Hypothalamus (tissue), 51 donors: ENCODE measurements around the gene CLPSL1.
A peak's percentile ranks its signal among the peaks of the same experiment; 100 is the strongest.

Experiments used
- DNase-seq, 51 donors: peaks; one replicate each; lab custom pipeline; 2025; lab: John Stamatoyannopoulos, UW

Gene CLPSL1

GRCh38 chr6:35757456-35758123 is 23.2 kb upstream of the CLPSL1 start:
- peak in 1 of 51 donors; percentile 4 for DNase-seq

GRCh38 chr6:35759426-35759825 is 21.4 kb upstream of the CLPSL1 start:
- DNase-seq: no peak

- DNase-seq: no peak
Measured at GRCh38 chr6:35765739-35766138, 15.1 kb upstream of the CLPSL1 start.

GRCh38 chr6:35769211-35769610 is 11.6 kb upstream of the CLPSL1 start:
- DNase-seq: no peak

GRCh38 chr6:35771343-35771627 is 9.5 kb upstream of the CLPSL1 start:
- DNase-seq: no peak

GRCh38 chr6:35774116-35774794 is 6.6 kb upstream of the CLPSL1 start:
- no peak for DNase-seq

GRCh38 chr6:35775031-35775430 is 5.8 kb upstream of the CLPSL1 start:
- no peak for DNase-seq

GRCh38 chr6:35776364-35777215 is 4.2 kb upstream of the CLPSL1 start, which contains the start of gene CLPSL2:
Gene CLPSL2, plus strand, starts transcription at chr6:35776598. Its CDS starts 21 bp downstream, at chr6:35776619.
- no peak for DNase-seq

GRCh38 chr6:35777356-35778102 is 3.3 kb upstream of the CLPSL1 start:
- DNase-seq: no peak

- no peak for DNase-seq
Measured at GRCh38 chr6:35778437-35778836, 2.4 kb upstream of the CLPSL1 start.

- DNase-seq: no peak
Measured at GRCh38 chr6:35781290-35781689, 471 bp downstream of the CLPSL1 start.

GRCh38 chr6:35782424-35782823 is 1.6 kb downstream of the CLPSL1 start:
- no peak for DNase-seq

- DNase-seq: no peak
Measured at GRCh38 chr6:35784200-35784599, 3.4 kb downstream of the CLPSL1 start.

- no peak for DNase-seq
Measured at GRCh38 chr6:35786272-35786671, 5.5 kb downstream of the CLPSL1 start.

GRCh38 chr6:35786810-35787209 is 6.0 kb downstream of the CLPSL1 start:
- DNase-seq: no peak

GRCh38 chr6:35787266-35788218 is 6.7 kb downstream of the CLPSL1 start:
- no peak for DNase-seq

- DNase-seq: no peak
Measured at GRCh38 chr6:35788423-35788982, 7.7 kb downstream of the CLPSL1 start.

GRCh38 chr6:35790683-35791082 is 9.9 kb downstream of the CLPSL1 start:
- no peak for DNase-seq
